ENCODE results near the gene MIA3. TPM values are rescaled to one million over a fixed set of nuclear protein-coding genes. Genes with fewer than 3 reads are reported as not detected.
A peak's percentile ranks its signal among the peaks of the same experiment; 100 is the strongest.

MIA3 gene
- total RNA-seq, 4 donors from 2014 or later, result 25.1 to 57.5 (median 31.5) TPM

DNA sequence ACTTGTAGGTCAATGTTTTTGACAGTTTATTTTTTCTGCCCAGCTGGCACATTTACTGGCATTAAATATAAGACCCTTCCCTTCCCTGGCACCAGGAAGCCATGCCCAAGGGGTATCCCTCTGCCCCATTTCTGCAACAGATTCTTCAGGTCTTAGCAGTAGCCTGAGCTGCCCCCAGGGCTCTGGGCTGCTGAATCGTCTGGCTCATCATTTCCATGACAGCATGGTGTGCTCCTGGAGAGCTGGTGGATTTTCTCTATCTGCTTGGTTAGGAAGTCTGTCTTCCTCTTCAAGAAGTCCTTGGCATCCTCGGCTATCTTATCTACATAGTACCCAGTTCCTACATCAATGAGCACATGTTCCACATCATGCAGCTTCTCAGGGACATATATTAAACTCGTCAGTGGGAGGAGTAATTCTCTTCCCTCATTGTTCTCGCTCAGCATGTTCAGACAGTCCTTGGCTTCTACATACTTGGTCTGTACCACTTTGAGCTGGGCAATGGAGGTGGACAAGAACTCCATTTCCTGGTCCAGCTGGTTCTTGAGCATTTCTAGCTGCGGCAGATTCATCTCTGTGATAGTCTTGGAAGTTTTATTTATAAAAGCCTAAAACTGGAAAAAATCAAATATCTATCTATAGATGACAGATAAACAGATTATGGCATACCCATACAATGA, 23.5 kb downstream of the MIA3 start:
- intact Hi-C loops (cut with DNase I; ENCODE audit: low total_unique reads), result no loop called here
- TF ChIP-seq POLR2A (IDR thresholded peaks at IDR 0.05), result no peak
- TF ChIP-seq, protein P1, sequence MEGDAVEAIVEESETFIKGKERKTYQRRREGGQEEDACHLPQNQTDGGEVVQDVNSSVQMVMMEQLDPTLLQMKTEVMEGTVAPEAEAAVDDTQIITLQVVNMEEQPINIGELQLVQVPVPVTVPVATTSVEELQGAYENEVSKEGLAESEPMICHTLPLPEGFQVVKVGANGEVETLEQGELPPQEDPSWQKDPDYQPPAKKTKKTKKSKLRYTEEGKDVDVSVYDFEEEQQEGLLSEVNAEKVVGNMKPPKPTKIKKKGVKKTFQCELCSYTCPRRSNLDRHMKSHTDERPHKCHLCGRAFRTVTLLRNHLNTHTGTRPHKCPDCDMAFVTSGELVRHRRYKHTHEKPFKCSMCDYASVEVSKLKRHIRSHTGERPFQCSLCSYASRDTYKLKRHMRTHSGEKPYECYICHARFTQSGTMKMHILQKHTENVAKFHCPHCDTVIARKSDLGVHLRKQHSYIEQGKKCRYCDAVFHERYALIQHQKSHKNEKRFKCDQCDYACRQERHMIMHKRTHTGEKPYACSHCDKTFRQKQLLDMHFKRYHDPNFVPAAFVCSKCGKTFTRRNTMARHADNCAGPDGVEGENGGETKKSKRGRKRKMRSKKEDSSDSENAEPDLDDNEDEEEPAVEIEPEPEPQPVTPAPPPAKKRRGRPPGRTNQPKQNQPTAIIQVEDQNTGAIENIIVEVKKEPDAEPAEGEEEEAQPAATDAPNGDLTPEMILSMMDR (IDR thresholded peaks at IDR 0.05), result no peak
- WGBS, 2 donors, result 54 to 63% methylated on average over 5 of the region's 5 CpGs
- no peak for DNase-seq (ENCODE audit: low spot score in 2 of 2)
- H3K4me3 ChIP-seq (ENCODE audit: low read depth, poor library complexity, severe bottlenecking), result no peak overlapping the region

DNA sequence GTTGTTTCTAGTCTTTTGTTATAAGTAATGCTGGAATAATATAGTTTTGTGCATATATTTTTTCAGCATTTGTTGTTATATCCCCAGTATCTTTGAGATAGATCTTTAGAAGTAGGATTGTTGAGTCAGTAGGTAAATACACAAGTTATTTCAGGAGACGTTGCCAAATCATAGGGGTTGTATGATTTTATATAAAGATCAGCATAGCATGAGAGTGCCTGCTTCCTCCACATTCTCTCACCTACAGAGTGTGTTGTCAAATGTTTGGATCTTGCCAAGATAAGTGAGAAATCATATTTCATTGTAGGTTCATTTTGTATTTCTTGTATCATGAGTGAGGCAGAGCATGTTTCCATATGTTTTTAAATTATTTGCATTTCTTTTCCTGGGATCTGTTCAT, 24.6 kb downstream of the MIA3 start:
- no peak for TF ChIP-seq POLR2A (IDR thresholded peaks at IDR 0.05)
- TF ChIP-seq, protein P1 (IDR thresholded peaks at IDR 0.05), result no peak
- H3K4me3 ChIP-seq (ENCODE audit: low read depth, poor library complexity, severe bottlenecking), result no peak overlapping the region
- DNase-seq (ENCODE audit: low spot score in 2 of 2), result no peak
- WGBS, 2 donors, result 73 to 84% methylated on average over 1 of the region's 1 CpG
- intact Hi-C loops (cut with DNase I; ENCODE audit: low total_unique reads), result no loop called here

DNA sequence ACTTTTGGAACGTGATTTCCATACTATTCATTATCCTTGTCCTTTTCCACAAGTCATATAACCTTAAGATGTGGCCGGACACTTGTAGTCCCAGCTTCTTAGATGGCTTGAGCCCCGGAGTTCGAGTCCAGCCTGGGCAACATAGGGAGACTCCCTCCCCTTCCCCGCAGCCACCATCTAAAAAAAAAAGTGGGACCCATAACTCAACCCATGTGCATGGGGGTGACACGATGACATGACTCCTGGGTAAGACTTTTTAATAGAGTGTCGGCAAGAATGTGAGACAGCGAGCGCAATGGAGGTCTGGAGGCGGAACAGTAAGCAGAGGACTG, 25.7 kb downstream of the MIA3 start:
- intact Hi-C loops (cut with DNase I; ENCODE audit: low total_unique reads), result no loop called here
- no peak for TF ChIP-seq POLR2A (IDR thresholded peaks at IDR 0.05)
- TF ChIP-seq, protein P1 (IDR thresholded peaks at IDR 0.05), result no peak
- 5 to 7% methylated on average over 10 of the region's 10 CpGs for WGBS, 2 donors
- H3K4me3 ChIP-seq (ENCODE audit: low read depth, poor library complexity, severe bottlenecking), result peak overlapping the region; percentile 83
- no peak for DNase-seq (ENCODE audit: low spot score in 2 of 2)

DNA sequence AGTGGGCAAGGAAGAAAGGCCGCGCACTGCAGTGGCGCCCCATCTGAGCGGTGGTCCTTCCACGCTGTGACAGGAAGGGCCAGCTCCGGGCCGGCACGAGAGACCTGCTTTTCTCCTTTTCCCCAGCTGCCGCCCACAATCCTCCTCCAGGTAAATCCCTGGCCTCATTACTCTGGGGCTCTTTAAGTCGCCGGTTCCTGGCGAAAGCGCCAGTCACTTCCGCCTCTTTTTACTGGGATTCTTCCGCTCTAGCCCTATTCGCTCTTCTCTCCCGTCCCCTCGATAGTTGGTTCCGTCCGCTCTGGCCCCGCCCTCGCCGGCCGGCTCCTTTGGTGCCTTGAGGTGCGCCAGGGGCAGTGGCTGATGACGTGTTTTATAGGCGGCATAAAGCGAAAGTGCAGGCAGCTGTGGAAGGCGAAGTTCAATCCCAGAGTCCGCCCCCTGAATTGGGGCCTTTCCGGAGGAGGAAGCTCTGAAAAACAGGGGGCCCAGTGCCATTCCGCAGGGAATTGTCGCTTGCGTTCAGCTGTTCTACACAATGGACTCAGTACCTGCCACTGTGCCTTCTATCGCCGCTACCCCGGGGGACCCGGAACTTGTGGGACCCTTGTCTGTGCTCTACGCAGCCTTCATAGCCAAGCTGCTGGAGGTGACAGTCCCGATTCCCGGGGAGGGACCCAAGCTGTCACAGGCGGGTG, 26.2 kb downstream of the MIA3 start:
- WGBS, 2 donors, result 0% methylated on average over 39 to 42 of the region's 42 CpGs

DNA sequence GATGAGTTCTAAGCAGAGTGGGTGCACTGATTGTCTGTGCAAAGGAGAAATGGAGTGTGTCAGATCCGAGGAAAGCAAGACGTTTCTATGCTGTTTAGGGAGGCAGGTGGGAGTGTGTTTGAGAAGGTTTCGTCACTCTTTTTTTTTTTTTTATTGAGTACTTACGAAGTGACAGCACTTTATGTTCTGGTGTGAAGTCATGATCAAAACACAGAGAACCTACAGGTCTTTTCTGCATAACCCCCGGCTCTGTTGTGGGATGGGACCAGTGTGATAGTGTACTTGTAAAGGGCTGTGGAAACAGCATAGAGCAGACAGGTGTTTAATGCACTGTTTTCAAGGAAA, 26.7 kb downstream of the MIA3 start:
- WGBS, 2 donors, result 0 to 1% methylated on average over 5 of the region's 5 CpGs
- DNase-seq (ENCODE audit: low spot score in 2 of 2), result no peak
- intact Hi-C loops (cut with DNase I; ENCODE audit: low total_unique reads), result no loop called here
- TF ChIP-seq POLR2A (IDR thresholded peaks at IDR 0.05), result no peak
- TF ChIP-seq, protein P1 (IDR thresholded peaks at IDR 0.05), result no peak
- H3K4me3 ChIP-seq (ENCODE audit: low read depth, poor library complexity, severe bottlenecking), result peak overlapping the region; percentile 83

More for the DNA sequence above, 26.2 kb downstream of the MIA3 start:
- TF ChIP-seq POLR2A (IDR thresholded peaks at IDR 0.05), result peak in 1 of 2 donors; percentile 31
- TF ChIP-seq, protein P1 (IDR thresholded peaks at IDR 0.05), result no peak
- H3K4me3 ChIP-seq (ENCODE audit: low read depth, poor library complexity, severe bottlenecking), result peak overlapping the region; percentile 83
- intact Hi-C loops (cut with DNase I; ENCODE audit: low total_unique reads), result no loop called here
- peak; percentile 97 to 99 for DNase-seq (ENCODE audit: low spot score in 2 of 2)

Measured in lower leg skin (tissue), 4 donors.